ENCODE results near the gene NXPH2.

Gene NXPH2

GRCh38 chr2:138779406-138779780 is 797 bp downstream of the NXPH2 start:
- no peak overlapping the region for H3K4me3 ChIP-seq (ENCODE audit: low read depth, low read length)
- TF ChIP-seq, protein P1, sequence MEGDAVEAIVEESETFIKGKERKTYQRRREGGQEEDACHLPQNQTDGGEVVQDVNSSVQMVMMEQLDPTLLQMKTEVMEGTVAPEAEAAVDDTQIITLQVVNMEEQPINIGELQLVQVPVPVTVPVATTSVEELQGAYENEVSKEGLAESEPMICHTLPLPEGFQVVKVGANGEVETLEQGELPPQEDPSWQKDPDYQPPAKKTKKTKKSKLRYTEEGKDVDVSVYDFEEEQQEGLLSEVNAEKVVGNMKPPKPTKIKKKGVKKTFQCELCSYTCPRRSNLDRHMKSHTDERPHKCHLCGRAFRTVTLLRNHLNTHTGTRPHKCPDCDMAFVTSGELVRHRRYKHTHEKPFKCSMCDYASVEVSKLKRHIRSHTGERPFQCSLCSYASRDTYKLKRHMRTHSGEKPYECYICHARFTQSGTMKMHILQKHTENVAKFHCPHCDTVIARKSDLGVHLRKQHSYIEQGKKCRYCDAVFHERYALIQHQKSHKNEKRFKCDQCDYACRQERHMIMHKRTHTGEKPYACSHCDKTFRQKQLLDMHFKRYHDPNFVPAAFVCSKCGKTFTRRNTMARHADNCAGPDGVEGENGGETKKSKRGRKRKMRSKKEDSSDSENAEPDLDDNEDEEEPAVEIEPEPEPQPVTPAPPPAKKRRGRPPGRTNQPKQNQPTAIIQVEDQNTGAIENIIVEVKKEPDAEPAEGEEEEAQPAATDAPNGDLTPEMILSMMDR (IDR thresholded peaks at IDR 0.05; ENCODE audit: borderline replicate concordance, insufficient read depth, low read depth, low read length) = no peak

GRCh38 chr2:138777996-138778395 is 2.2 kb downstream of the NXPH2 start:
- TF ChIP-seq, protein P1 (IDR thresholded peaks at IDR 0.05; ENCODE audit: borderline replicate concordance, insufficient read depth, low read depth, low read length) = no peak
- no peak overlapping the region for H3K4me3 ChIP-seq (ENCODE audit: low read depth, low read length)

DNA sequence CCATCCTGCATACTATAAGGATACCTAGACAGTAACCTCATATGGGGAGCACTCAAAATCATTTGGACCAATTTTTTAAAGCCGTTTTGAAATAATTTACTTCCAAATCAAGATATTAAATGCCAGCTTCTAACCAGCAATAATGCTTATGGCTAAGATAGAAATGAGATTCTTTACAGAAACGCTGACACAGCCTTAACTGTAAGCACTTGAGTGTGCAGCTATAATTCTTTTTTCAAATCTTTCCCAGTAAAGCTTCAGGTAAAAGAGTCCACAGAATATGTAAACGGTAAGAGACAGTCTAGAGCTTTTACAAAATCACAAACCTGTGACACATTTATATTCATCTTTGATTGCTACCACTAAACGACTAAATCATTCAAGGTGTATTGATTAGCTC is 4.5 kb downstream of the NXPH2 start:
- TF ChIP-seq, protein P1 (IDR thresholded peaks at IDR 0.05; ENCODE audit: borderline replicate concordance, insufficient read depth, low read depth, low read length) = no peak
- no peak overlapping the region for H3K4me3 ChIP-seq (ENCODE audit: low read depth, low read length)

- H3K4me3 ChIP-seq (ENCODE audit: low read depth, low read length) = no peak overlapping the region
- TF ChIP-seq, protein P1 (IDR thresholded peaks at IDR 0.05; ENCODE audit: borderline replicate concordance, insufficient read depth, low read depth, low read length) = no peak
Observed at GRCh38 chr2:138771534-138771933, 8.7 kb downstream of the NXPH2 start.

- TF ChIP-seq, protein P1 (IDR thresholded peaks at IDR 0.05; ENCODE audit: borderline replicate concordance, insufficient read depth, low read depth, low read length) = no peak
- H3K4me3 ChIP-seq (ENCODE audit: low read depth, low read length) = no peak overlapping the region
Observed at GRCh38 chr2:138767101-138767500, 13.1 kb downstream of the NXPH2 start.

GRCh38 chr2:138766464-138766863 is 13.7 kb downstream of the NXPH2 start:
- TF ChIP-seq, protein P1 (IDR thresholded peaks at IDR 0.05; ENCODE audit: borderline replicate concordance, insufficient read depth, low read depth, low read length) = no peak
- H3K4me3 ChIP-seq (ENCODE audit: low read depth, low read length) = no peak overlapping the region

DNA sequence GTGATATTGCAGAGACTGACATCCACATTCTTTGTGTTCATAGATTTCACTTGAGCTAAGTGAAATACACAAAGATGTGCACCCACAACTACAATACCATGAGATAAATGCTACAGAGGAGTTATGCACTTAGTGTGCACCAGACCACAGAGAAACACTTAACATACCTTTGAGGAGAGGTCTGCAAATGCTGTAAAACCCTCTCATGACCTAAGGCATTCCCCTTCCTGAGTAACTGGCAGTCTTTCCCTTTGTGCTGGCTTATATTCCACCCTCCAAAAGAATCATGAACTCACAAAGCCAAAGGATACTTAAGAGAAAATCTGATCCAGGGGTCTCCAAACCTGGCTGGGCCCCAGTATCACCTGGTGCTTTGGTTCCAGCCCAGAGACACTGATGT is 16.2 kb downstream of the NXPH2 start:
- no peak overlapping the region for H3K4me3 ChIP-seq (ENCODE audit: low read depth, low read length)
- TF ChIP-seq, protein P1 (IDR thresholded peaks at IDR 0.05; ENCODE audit: borderline replicate concordance, insufficient read depth, low read depth, low read length) = no peak
